Transverse colon (tissue), 4 donors: ENCODE results near the gene AHCY. TPM values are rescaled to one million over a fixed set of nuclear protein-coding genes. Genes with fewer than 3 reads are reported as not detected.
"Not testable (repeated sequence)": the region's sequence is repeated elsewhere in the genome, so short reads cannot be mapped to it uniquely, and the experiment has no call there.

ENCODE experiments used
- DNase-seq: peaks from one replicate; pipeline ENCODE4 v3.0.0-alpha.2; 2019
- H3K27ac ChIP-seq, 4 donors: fragments of 200-600 bp; sonication (generic); 2 replicates each; pipeline ENCODE4 v1.5.1; 2016 to 2018; ENCODE audit warnings: inconsistent platforms in 4 of 4
- H3K27me3 ChIP-seq: fragments of 200-600 bp; sonication (generic); 2 replicates; pipeline ENCODE4 v1.5.1; 2017; ENCODE audit warnings: inconsistent platforms
- H3K36me3 ChIP-seq, 4 donors: fragments of 200-600 bp; sonication (generic); 2 replicates each; pipeline ENCODE4 v1.5.1; 2017 to 2019; ENCODE audit warnings: inconsistent platforms in 4 of 4
- H3K4me1 ChIP-seq, 4 donors: fragments of 200-600 bp; sonication (generic); 2 replicates each; pipeline ENCODE4 v1.5.1; 2017 to 2020; ENCODE audit warnings: inconsistent platforms in 4 of 4
- H3K4me3 ChIP-seq, 4 donors: fragments of 200-600 bp; sonication (generic); 1 replicate in 1 of 4; 2 replicates in 3 of 4; pipeline versions ENCODE4 v1.5.1 to v1.6.1; 2017 to 2019; ENCODE audit warnings: inconsistent platforms in 4 of 4
- H3K9me3 ChIP-seq, 2 donors: fragments of 200-600 bp; sonication (generic); 2 replicates each; pipeline ENCODE4 v1.5.1; 2017 to 2019; ENCODE audit warnings: inconsistent platforms in 2 of 2
- EP300 ChIP-seq: sonication (generic); formaldehyde crosslinking; IDR thresholded peaks from one replicate; pipeline ENCODE4 v1.6.1; 2017; ENCODE audit warnings: antibody characterized with exemption, low read depth
- POLR2A ChIP-seq: fragments of 450-650 bp; IDR thresholded peaks from one replicate; pipeline ENCODE4 v1.6.1; 2016; ENCODE audit warnings: antibody characterized with exemption, mild to moderate bottlenecking, moderate library complexity
- POLR2AphosphoS5 ChIP-seq, 3 donors: sonication (generic); formaldehyde crosslinking; IDR thresholded peaks; one replicate each; pipeline ENCODE4 v1.6.1; 2016; ENCODE audit warnings: antibody characterized with exemption in 3 of 3
- WGBS, 2 donors: methylation state at CpG; one replicate each; pipeline ENCODE4 v1.1.5; 2018; ENCODE audit warnings: low coverage in 1 of 2; 5-methylcytosine and 5-hydroxymethylcytosine counted together
- in situ Hi-C, 4 donors: fragments of 200-750 bp; cut with MboI; loops; one replicate each; pipeline versions ENCODE4 v1.15.0 to v1.15.1; 2017; ENCODE audit warnings: low sequenced_read_pairs in 3 of 4, low pct_ligation_motif_present in 1 of 4, low pct_unique_long_range_greater_than_20kb in 1 of 4
- intact Hi-C: fragments of 100-400 bp; cut with DNase I; formaldehyde crosslinking; loops from one replicate; pipeline ENCODE4 v1.15.1; 2023; ENCODE audit warnings: low total_unique reads
- total RNA-seq, 4 donors: library from RNA; depleted of rRNA; stranded (reverse); fragments of >200 nt; gene quantifications; one replicate each; pipeline ENCODE4 v1.1.0, GENCODE V29; 2016
- TF ChIP-seq, protein P1 (sequence below), 5 experiments: fragments of 200-600 bp in 3 of 5; fragments of 450-650 bp in 2 of 5; sonication (generic) in 3 of 5; IDR thresholded peaks; 1 replicate in 2 of 5; 2 replicates in 3 of 5; pipeline ENCODE4 v1.5.1; 2016 to 2017; ENCODE audit warnings: antibody characterized with exemption in 5 of 5, inconsistent platforms in 3 of 5, mild to moderate bottlenecking in 2 of 5, moderate library complexity in 1 of 5

The AHCY gene
- total RNA-seq, 4 donors from 2014 or later, result 23.9 to 71.6 (median 63.8) TPM

GRCh38 chr20:34331838-34332237 is 28.7 kb upstream of the AHCY start:
- no peaks in the 10 kb centered on the region for H3K36me3 ChIP-seq
- in situ Hi-C loops (no loop called here), intact Hi-C loops (no loop called here)
- H3K4me1 ChIP-seq, result peaks cover 0 to 12% (median 4%) of the 10 kb centered on the region in 4 donors
- H3K27me3 ChIP-seq, result no peaks in the 10 kb centered on the region
- no peak overlapping the region for H3K27ac ChIP-seq
- H3K9me3 ChIP-seq, result no peaks in the 10 kb centered on the region
- WGBS, 2 donors, result 79 to 84% methylated on average over 3 to 7 of the region's 7 CpGs
- no peak for DNase-seq
- H3K4me3 ChIP-seq, result no peak overlapping the region
- no peak for TF ChIP-seq EP300
- TF ChIP-seq, protein P1, sequence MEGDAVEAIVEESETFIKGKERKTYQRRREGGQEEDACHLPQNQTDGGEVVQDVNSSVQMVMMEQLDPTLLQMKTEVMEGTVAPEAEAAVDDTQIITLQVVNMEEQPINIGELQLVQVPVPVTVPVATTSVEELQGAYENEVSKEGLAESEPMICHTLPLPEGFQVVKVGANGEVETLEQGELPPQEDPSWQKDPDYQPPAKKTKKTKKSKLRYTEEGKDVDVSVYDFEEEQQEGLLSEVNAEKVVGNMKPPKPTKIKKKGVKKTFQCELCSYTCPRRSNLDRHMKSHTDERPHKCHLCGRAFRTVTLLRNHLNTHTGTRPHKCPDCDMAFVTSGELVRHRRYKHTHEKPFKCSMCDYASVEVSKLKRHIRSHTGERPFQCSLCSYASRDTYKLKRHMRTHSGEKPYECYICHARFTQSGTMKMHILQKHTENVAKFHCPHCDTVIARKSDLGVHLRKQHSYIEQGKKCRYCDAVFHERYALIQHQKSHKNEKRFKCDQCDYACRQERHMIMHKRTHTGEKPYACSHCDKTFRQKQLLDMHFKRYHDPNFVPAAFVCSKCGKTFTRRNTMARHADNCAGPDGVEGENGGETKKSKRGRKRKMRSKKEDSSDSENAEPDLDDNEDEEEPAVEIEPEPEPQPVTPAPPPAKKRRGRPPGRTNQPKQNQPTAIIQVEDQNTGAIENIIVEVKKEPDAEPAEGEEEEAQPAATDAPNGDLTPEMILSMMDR (IDR thresholded peaks at IDR 0.05), result no peak
- TF ChIP-seq POLR2A, result no peak
- TF ChIP-seq POLR2AphosphoS5 (IDR thresholded peaks at IDR 0.05), result no peak

DNA sequence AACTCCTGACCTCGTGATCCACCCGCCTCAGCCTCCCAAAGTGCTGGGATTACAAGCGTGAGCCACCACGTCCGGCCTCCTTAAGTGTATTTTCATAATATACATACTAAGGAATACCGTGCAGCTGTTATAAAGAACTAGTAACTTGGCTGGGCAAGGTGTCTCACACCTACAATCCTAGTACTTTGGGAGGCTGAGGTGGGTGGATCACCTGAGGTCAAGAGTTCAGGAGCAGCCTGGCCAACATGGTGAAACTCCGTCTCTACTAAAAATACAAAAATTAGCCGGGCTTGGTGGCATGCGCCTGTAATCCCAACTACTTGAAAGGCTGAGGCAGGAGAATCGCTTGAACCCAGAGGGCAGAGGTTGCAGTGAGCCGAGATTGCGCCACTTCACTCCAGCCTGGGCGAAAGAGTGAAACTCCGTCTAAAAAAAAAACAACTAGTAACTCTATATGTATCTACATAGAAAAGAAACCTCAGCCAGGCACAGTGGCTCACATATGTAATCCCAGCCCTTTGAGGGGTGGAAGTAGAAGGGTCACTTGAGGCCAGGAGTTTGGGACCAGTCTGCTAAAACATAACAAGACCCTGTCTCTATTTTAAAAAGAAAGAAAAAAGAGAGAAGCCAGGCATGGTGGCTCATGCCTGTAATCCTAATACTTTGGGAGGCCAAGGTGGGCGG is 27.8 kb upstream of the AHCY start:
- H3K9me3 ChIP-seq, H3K27me3 ChIP-seq, DNase-seq, in situ Hi-C loops, intact Hi-C loops, H3K27ac ChIP-seq, H3K4me3 ChIP-seq, H3K36me3 ChIP-seq: not testable (repeated sequence)
- H3K4me1 ChIP-seq, result peaks cover 0 to 12% (median 4%) of the 10 kb centered on the region in 4 donors
- 86 to 100% methylated on average over 4 to 15 of the region's 15 CpGs for WGBS, 2 donors

GRCh38 chr20:34328928-34329677 is 25.9 kb upstream of the AHCY start:
- in situ Hi-C loops (no loop called here), intact Hi-C loops (no loop called here)
- no peaks in the 10 kb centered on the region for H3K9me3 ChIP-seq
- peaks cover 0 to 5% (median 3%) of the 10 kb centered on the region in 4 donors for H3K4me1 ChIP-seq
- no peak for DNase-seq
- H3K4me3 ChIP-seq, result no peak overlapping the region
- no peaks in the 10 kb centered on the region for H3K36me3 ChIP-seq
- no peaks in the 10 kb centered on the region for H3K27me3 ChIP-seq
- TF ChIP-seq EP300, result no peak
- no peak for TF ChIP-seq POLR2AphosphoS5 (IDR thresholded peaks at IDR 0.05)
- TF ChIP-seq, protein P1 (IDR thresholded peaks at IDR 0.05), result no peak
- TF ChIP-seq POLR2A, result no peak
- 84 to 88% methylated on average over 4 to 9 of the region's 9 CpGs for WGBS, 2 donors
- no peak overlapping the region for H3K27ac ChIP-seq

- H3K36me3 ChIP-seq, H3K9me3 ChIP-seq, H3K27me3 ChIP-seq, DNase-seq, H3K4me3 ChIP-seq, in situ Hi-C loops, H3K4me1 ChIP-seq, intact Hi-C loops, H3K27ac ChIP-seq: not testable (repeated sequence)
- WGBS, 2 donors, result 90 to 100% methylated on average over 3 to 4 of the region's 4 CpGs
Observed at GRCh38 chr20:34328207-34328606, 25.1 kb upstream of the AHCY start.

GRCh38 chr20:34324541-34324940 is 21.4 kb upstream of the AHCY start:
- no peaks in the 10 kb centered on the region for H3K36me3 ChIP-seq
- DNase-seq, result no peak
- H3K9me3 ChIP-seq, result no peaks in the 10 kb centered on the region
- 60 to 67% methylated on average over 2 of the region's 2 CpGs for WGBS, 2 donors
- intact Hi-C loops (no loop called here), in situ Hi-C loops (loop anchor here (25.0 kb wide), 4 partner anchors 163 to 438 kb away; partner anchors contain the start of genes DYNLRB1 (in 2 of the 4) and TP53INP2 (in 1 of the 4))
- no peak overlapping the region for H3K27ac ChIP-seq
- TF ChIP-seq EP300, result no peak
- no peak for TF ChIP-seq POLR2A
- TF ChIP-seq, protein P1 (IDR thresholded peaks at IDR 0.05), result no peak
- TF ChIP-seq POLR2AphosphoS5 (IDR thresholded peaks at IDR 0.05), result no peak
- peaks cover 0 to 12% (median 0%) of the 10 kb centered on the region in 4 donors for H3K4me1 ChIP-seq
- no peaks in the 10 kb centered on the region for H3K27me3 ChIP-seq
- H3K4me3 ChIP-seq, result no peak overlapping the region
